Vagina (tissue), 2 donors: Measurements from ENCODE around the gene AK9. TPM values are rescaled to one million over a fixed set of nuclear protein-coding genes. Genes with fewer than 3 reads are reported as not detected.

ENCODE experiments used
- DNase-seq, 2 donors: peaks; one replicate each; pipeline ENCODE4 v3.0.0-alpha.2; 2017; ENCODE audit errors: extremely low spot score in 2 of 2
- H3K27ac ChIP-seq: fragments of 200-600 bp; sonication (generic); one replicate; pipeline ENCODE4 v1.5.1; 2019
- H3K27me3 ChIP-seq: fragments of 200-600 bp; sonication (generic); one replicate; pipeline ENCODE4 v1.5.1; 2019
- H3K36me3 ChIP-seq, 2 donors: fragments of 200-600 bp; sonication (generic); one replicate each; pipeline ENCODE4 v1.5.1; 2017 to 2019
- H3K4me1 ChIP-seq: fragments of 200-600 bp; sonication (generic); one replicate; pipeline ENCODE4 v1.5.1; 2019
- H3K4me3 ChIP-seq, 2 donors: fragments of 200-600 bp; sonication (generic); 1 replicate in 1 of 2; 2 replicates in 1 of 2; pipeline ENCODE4 v1.5.1; 2016 to 2019
- H3K9me3 ChIP-seq: fragments of 200-600 bp; sonication (generic); one replicate; pipeline ENCODE4 v1.5.1; 2019
- CTCF ChIP-seq, 3 experiments: fragments of 450-650 bp in 2 of 3; fragments of 200-600 bp in 1 of 3; sonication (generic) in 1 of 3; IDR thresholded peaks; one replicate each; pipeline ENCODE4 v1.5.1; 2017 to 2019; ENCODE audit warnings: antibody characterized with exemption in 3 of 3, mild to moderate bottlenecking in 2 of 3, moderate library complexity in 2 of 3
- POLR2A ChIP-seq, 2 donors: fragments of 450-650 bp; IDR thresholded peaks; one replicate each; pipeline ENCODE4 v1.6.1; 2017; ENCODE audit warnings: antibody characterized with exemption in 2 of 2, mild to moderate bottlenecking in 2 of 2, moderate library complexity in 2 of 2
- POLR2AphosphoS5 ChIP-seq, 2 donors: sonication (generic); formaldehyde crosslinking; IDR thresholded peaks; one replicate each; pipeline ENCODE4 v1.9.0; 2017; ENCODE audit warnings: antibody characterized with exemption in 2 of 2, mild to moderate bottlenecking in 2 of 2, low read depth in 1 of 2; ENCODE audit not compliant: insufficient read depth in 1 of 2
- intact Hi-C: fragments of 100-400 bp; cut with DNase I; formaldehyde crosslinking; loops from one replicate; pipeline ENCODE4 v1.15.1; 2023
- total RNA-seq: library from RNA; depleted of rRNA; stranded (reverse); fragments of >200 nt; gene quantifications from one replicate; pipeline ENCODE4 v1.2.3, GENCODE V29; 2016

AK9 gene
- total RNA-seq, 1 donor from 2014 or later: 8.1 TPM

DNA sequence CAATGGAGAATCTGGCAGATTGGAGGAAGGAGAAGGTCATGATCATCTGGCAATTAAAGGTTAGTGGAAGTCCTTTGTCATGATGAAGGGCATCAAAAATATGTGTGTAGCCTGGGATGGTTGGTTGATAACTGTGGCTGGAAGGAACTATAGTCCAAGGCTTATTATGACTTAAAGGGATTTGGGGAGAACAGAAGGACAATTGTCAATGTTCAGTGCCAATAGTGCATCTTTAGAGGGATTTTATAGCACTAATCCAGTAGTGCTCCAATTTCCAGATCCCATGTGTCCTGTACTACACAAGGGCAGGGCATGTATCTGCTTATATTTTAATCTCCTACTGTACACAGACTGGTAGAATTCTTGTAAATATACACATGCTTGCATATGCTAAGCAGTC lies 203.0 kb downstream of the AK9 start:
- H3K27ac ChIP-seq: no peak overlapping the region
- H3K4me3 ChIP-seq: no peak overlapping the region
- peak in 1 of 2 donors; percentile 25 for DNase-seq
- intact Hi-C loops: no loop called here
- H3K36me3 ChIP-seq: no peaks in the 10 kb centered on the region
- no peaks in the 10 kb centered on the region for H3K27me3 ChIP-seq
- H3K4me1 ChIP-seq: no peaks in the 10 kb centered on the region
- no peaks in the 10 kb centered on the region for H3K9me3 ChIP-seq
- no peak for TF ChIP-seq POLR2A (IDR thresholded peaks at IDR 0.05)

DNA sequence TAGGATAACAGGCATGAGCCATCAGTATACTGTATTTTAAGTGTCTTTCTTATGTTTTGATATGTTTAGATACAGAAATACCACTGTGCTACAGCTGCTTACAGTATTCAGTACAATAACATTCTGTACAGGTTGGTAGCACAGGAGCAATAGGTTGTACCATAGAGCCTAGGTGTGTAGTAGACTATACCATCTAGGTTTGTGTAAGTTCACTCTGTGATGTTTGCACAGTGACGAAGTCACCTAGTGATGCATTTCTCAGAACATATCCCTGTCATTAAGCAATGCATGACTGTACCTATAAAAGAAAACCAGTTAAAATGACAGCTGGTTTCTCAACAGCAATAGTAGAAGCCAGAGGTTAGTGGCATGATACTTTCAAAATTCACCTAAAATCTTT lies 204.9 kb downstream of the AK9 start:
- H3K27me3 ChIP-seq: no peaks in the 10 kb centered on the region
- H3K27ac ChIP-seq: no peak overlapping the region
- no peak for DNase-seq
- peaks cover 12% of the 10 kb centered on the region for H3K4me1 ChIP-seq
- H3K4me3 ChIP-seq: no peak overlapping the region
- H3K36me3 ChIP-seq: peaks cover 0 to 4% of the 10 kb centered on the region in 2 donors
- TF ChIP-seq POLR2AphosphoS5 (IDR thresholded peaks at IDR 0.05; ENCODE audit: insufficient read depth in 1 of 2, low read depth in 1 of 2): peak in 1 of 2 donors; percentile 76
- TF ChIP-seq POLR2A (IDR thresholded peaks at IDR 0.05): no peak
- intact Hi-C loops: no loop called here
- H3K9me3 ChIP-seq: no peaks in the 10 kb centered on the region

DNA sequence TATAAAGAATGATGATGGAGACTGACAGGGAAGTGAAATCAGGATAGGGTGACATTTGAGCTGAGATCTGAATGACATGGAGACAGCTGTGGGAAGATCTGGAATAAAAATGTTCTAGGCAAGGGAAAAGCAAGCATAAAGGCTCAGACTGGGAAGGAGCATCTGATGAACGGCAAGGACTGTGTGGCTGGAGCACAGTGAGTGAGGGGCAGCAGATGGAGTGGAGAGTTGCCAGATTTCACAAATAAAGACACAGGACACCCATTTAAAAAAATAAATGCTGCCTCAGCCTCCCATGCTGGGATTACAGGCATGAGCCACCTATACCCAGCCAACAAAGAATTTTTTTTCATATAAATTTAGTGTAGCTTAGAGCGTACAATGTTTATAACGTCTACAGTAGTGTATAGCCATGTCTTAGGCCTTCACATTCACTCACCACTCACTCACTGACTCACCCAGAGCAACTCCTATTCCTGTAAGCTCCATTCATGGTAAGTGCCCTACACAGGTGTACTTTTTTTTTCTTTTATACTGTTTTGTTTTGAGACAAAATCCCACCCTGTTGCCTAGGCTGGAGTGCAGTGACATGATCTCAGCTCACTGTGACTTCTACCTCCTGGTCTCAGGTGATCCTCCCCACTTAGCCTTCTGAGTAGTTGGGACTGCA lies 205.6 kb downstream of the AK9 start:
- TF ChIP-seq POLR2A (IDR thresholded peaks at IDR 0.05) (no peak), POLR2AphosphoS5 (IDR thresholded peaks at IDR 0.05; ENCODE audit: insufficient read depth in 1 of 2, low read depth in 1 of 2) (no peak), CTCF (IDR thresholded peaks at IDR 0.05) (no peak)
- Histone ChIP-seq H3K27ac (no peak overlapping the region), H3K4me3 (no peak overlapping the region)

DNA sequence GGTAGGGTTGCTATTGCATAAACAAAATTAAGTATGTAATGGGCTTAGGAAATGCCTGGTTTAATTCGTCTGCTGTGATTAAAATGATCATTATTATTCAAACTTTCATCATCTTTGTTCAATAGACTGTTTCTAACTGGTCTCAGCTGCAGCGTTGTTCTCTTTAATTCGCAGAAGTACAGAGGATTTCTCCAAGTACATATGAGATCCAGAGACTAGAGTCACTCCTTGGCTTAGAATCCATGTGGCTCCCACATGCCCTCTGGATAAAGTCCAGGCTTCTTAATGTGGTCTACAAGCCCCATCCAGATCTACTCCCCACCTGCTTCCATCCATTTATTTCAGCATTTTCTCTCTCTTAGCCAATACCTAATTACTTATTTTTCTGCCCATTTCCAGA lies 206.9 kb downstream of the AK9 start:
- H3K4me3 ChIP-seq: peak overlapping the region in 1 of 2 donors; percentile 85
- TF ChIP-seq POLR2A (IDR thresholded peaks at IDR 0.05) (no peak), POLR2AphosphoS5 (IDR thresholded peaks at IDR 0.05; ENCODE audit: insufficient read depth in 1 of 2, low read depth in 1 of 2) (no peak), CTCF (IDR thresholded peaks at IDR 0.05) (no peak)
- DNase-seq: peak in 1 of 2 donors; percentile 77
- H3K4me1 ChIP-seq: peaks cover 31% of the 10 kb centered on the region
- intact Hi-C loops: no loop called here
- peak overlapping the region; percentile 81 for H3K27ac ChIP-seq
- peaks cover 0 to 4% of the 10 kb centered on the region in 2 donors for H3K36me3 ChIP-seq
- no peaks in the 10 kb centered on the region for H3K9me3 ChIP-seq
- H3K27me3 ChIP-seq: no peaks in the 10 kb centered on the region

More for the DNA sequence above, 205.6 kb downstream of the AK9 start:
- H3K9me3 ChIP-seq: no peaks in the 10 kb centered on the region
- H3K36me3 ChIP-seq: peaks cover 0 to 4% of the 10 kb centered on the region in 2 donors
- no peaks in the 10 kb centered on the region for H3K27me3 ChIP-seq
- intact Hi-C loops: no loop called here
- peak; percentile 43 to 56 for DNase-seq
- H3K4me1 ChIP-seq: peaks cover 19% of the 10 kb centered on the region

DNA sequence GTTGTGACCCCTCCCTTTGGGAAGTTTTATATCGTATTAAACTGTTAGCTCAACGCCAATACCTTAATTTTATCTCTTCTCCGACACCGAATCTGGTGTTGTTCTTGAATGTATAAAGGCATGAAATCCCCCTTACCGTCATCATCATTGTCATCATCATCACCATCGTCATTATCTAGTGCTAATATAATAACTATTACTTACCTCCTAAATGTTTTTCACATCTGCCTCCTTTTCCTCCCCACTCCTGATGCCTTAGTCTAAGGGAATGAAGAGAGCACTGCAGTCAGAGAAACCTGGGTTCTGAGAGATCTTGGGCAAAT lies 207.3 kb downstream of the AK9 start:
- peaks cover 0 to 4% of the 10 kb centered on the region in 2 donors for H3K36me3 ChIP-seq
- H3K27ac ChIP-seq: peak overlapping the region; percentile 81
- intact Hi-C loops: loop anchor here (2.0 kb wide), 1 partner anchor 101 kb away; the partner anchor contains the start of gene CD164
- no peaks in the 10 kb centered on the region for H3K9me3 ChIP-seq
- no peak for DNase-seq
- H3K27me3 ChIP-seq: no peaks in the 10 kb centered on the region
- H3K4me3 ChIP-seq: peak overlapping the region; percentile 41 to 85
- H3K4me1 ChIP-seq: peaks cover 36% of the 10 kb centered on the region
- TF ChIP-seq POLR2A (IDR thresholded peaks at IDR 0.05) (no peak), CTCF (IDR thresholded peaks at IDR 0.05) (no peak), POLR2AphosphoS5 (IDR thresholded peaks at IDR 0.05; ENCODE audit: insufficient read depth in 1 of 2, low read depth in 1 of 2) (no peak)
